ENCODE results near the gene ANKRD60.

- TF ChIP-seq CTCF (IDR thresholded peaks at IDR 0.05; ENCODE audit: low read depth, low read length) (no peak), EZH2phosphoT487 (IDR thresholded peaks at IDR 0.05; ENCODE audit: low read depth) (no peak)
Measured at GRCh38 chr20:58179083-58179431, 49.4 kb downstream of the ANKRD60 start.

Data from OCI-LY3 (cell line).